ENCODE data around the gene SH2B2.
"Not testable (repeated sequence)": the region's sequence is repeated elsewhere in the genome, so short reads cannot be mapped to it uniquely, and the experiment has no call there.

The SH2B2 gene

GRCh38 chr7:102306916-102307677 is 20.4 kb downstream of the SH2B2 start:
- DNase-seq = peak; percentile 59

GRCh38 chr7:102310414-102310815 is 23.7 kb downstream of the SH2B2 start:
- DNase-seq = no peak

GRCh38 chr7:102312317-102312716 is 25.6 kb downstream of the SH2B2 start:
- DNase-seq = no peak

GRCh38 chr7:102313997-102314780 is 27.5 kb downstream of the SH2B2 start:
- DNase-seq = no peak

GRCh38 chr7:102317231-102318059 is 30.8 kb downstream of the SH2B2 start:
- no peak for DNase-seq

- no peak for DNase-seq
Observed at GRCh38 chr7:102318482-102318971, 31.9 kb downstream of the SH2B2 start.

GRCh38 chr7:102319671-102320070 is 33.0 kb downstream of the SH2B2 start:
- no peak for DNase-seq

- no peak for DNase-seq
Observed at GRCh38 chr7:102320181-102320580, 33.5 kb downstream of the SH2B2 start.

- peak; percentile 12 for DNase-seq
Observed at GRCh38 chr7:102320601-102321350, 34.1 kb downstream of the SH2B2 start.

- DNase-seq = peak; percentile 47
Observed at GRCh38 chr7:102321351-102322201, 34.9 kb downstream of the SH2B2 start.

- peak; percentile 20 for DNase-seq
Observed at GRCh38 chr7:102322202-102322715, 35.6 kb downstream of the SH2B2 start.

- DNase-seq = no peak
Observed at GRCh38 chr7:102323914-102324195, 37.2 kb downstream of the SH2B2 start.

GRCh38 chr7:102325106-102325505 is 38.4 kb downstream of the SH2B2 start:
- DNase-seq = not testable (repeated sequence)

- no peak for DNase-seq
Observed at GRCh38 chr7:102326157-102326889, 39.7 kb downstream of the SH2B2 start.

- not testable (repeated sequence) for DNase-seq
Observed at GRCh38 chr7:102327183-102327582, 40.5 kb downstream of the SH2B2 start.

- DNase-seq = not testable (repeated sequence)
Observed at GRCh38 chr7:102328863-102329262, 42.2 kb downstream of the SH2B2 start.

- not testable (repeated sequence) for DNase-seq
Observed at GRCh38 chr7:102329366-102329765, 42.7 kb downstream of the SH2B2 start.

GRCh38 chr7:102330666-102331460 is 44.2 kb downstream of the SH2B2 start:
- not testable (repeated sequence) for DNase-seq

GRCh38 chr7:102335574-102335973 is 48.9 kb downstream of the SH2B2 start:
- not testable (repeated sequence) for DNase-seq

GRCh38 chr7:102337002-102337401 is 50.3 kb downstream of the SH2B2 start:
- DNase-seq = not testable (repeated sequence)

All from activated CD8-positive, alpha-beta memory T cell treated with anti-CD3 and anti-CD28 coated beads, Interleukin-2, amount 50 U/mL, for 48 hours (primary cell).